ENCODE results near the gene NDUFV2.
"Not testable (repeated sequence)": the region's sequence is repeated elsewhere in the genome, so short reads cannot be mapped to it uniquely, and the experiment has no call there.

- not testable (repeated sequence) for TF ChIP-seq CTCF, EZH2 (IDR thresholded peaks at IDR 0.05)
Observed at GRCh38 chr18:9093109-9093508, 9.4 kb upstream of the NDUFV2 start.

All from neural progenitor cell (in vitro differentiated cells).